ENCODE measurements around the gene TPSAB1. TPM values are rescaled to one million over a fixed set of nuclear protein-coding genes. Genes with fewer than 3 reads are reported as not detected.

Gene TPSAB1
- total and polyA plus RNA-seq, 10 of the 15 experiments (the other 5 are each of a cell fraction or from before 2014, with no cell fraction given) = 0.06 TPM; not detected in 9

DNA sequence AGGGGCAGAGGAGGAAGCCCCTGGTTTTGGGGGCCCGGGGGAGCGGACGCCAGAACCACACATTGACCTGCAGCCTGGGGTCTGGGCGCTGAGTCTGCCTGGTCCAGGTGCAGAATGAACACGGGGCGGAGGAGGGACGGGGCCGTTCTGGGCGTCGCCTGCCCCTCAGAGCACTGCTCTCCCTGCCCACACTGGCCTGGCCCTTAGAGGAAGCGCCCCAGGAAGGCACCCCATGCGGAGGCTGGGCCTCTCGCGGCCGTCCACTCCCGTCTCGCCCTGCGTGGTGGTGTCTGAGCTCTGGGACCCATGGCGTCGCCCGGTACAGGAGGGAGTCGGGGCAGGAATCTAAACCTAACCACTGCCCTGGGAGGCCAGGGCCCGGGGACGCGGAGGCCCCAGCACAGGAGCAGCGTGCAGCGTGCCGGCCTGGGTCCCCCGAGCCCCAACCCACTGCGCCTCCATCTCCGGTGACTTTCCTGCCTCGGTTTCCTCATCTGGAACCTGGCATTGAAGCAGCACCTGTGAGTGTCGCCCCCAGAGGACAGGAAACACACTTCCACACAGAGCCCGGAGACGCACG lies 19.7 kb downstream of the TPSAB1 start:
- in situ Hi-C loops (cut with MboI) (no loop called here), intact Hi-C loops (cut with micrococcal nuclease; ENCODE audit: unreplicated experiment) (no loop called here)
- Histone ChIP-seq H3K4me2 (ENCODE audit: control insufficient read depth, insufficient read depth) (no peak overlapping the region), H3K9ac (ENCODE audit: control insufficient read depth, insufficient read depth, low read length) (no peak overlapping the region), H4K20me1 (ENCODE audit: control insufficient read depth, insufficient read depth) (no peaks in the 10 kb centered on the region), H3K4me1 (ENCODE audit: control insufficient read depth, insufficient read depth, low read length) (no peaks in the 10 kb centered on the region), H3K27ac (ENCODE audit: control insufficient read depth, insufficient read depth) (no peak overlapping the region), H3K9me3 (replicated peaks; ENCODE audit: control insufficient read depth, insufficient read depth, low read length) (no peaks in the 10 kb centered on the region), H2AFZ (ENCODE audit: control insufficient read depth, low read depth, low read length) (no peak overlapping the region), H3K36me3 (ENCODE audit: control insufficient read depth in 2 of 2, insufficient read depth in 2 of 2, low read length in 1 of 2) (no peaks in the 10 kb centered on the region), H3K4me3 (no peak overlapping the region), H3K79me2 (ENCODE audit: control insufficient read depth, insufficient read depth, low read length) (no peaks in the 10 kb centered on the region), H3K27me3 (replicated peaks in 1 of 2; ENCODE audit: control insufficient read depth in 2 of 2, insufficient read depth in 2 of 2, low read length in 1 of 2) (no peaks in the 10 kb centered on the region; a peak in 1 of 4 replicates)
- DNase-seq (ENCODE audit: low read depth, low spot score) (no peak), FAIRE-seq (no peak), ATAC-seq (no peak)
- ChIA-PET RAD21 (ENCODE audit: unreplicated experiment) (no interaction called here), SMC1A (ENCODE audit: uncharacterized antibody, unreplicated experiment) (no interaction called here), CTCF (no interaction called here), POLR2A (no interaction called here)
- no TSS peak for BruUV-seq (replicated peaks)
- TF ChIP-seq BMI1 (IDR thresholded peaks at IDR 0.05; ENCODE audit: borderline replicate concordance) (no peak), SUPT20H (IDR thresholded peaks at IDR 0.05; ENCODE audit: borderline replicate concordance, control insufficient read depth, low read depth, low read length) (no peak), MXI1 (IDR thresholded peaks at IDR 0.05; ENCODE audit: low read depth, low read length) (no peak), MEF2A (IDR thresholded peaks at IDR 0.05; ENCODE audit: insufficient read depth, low read depth, low read length) (no peak), CHD1 (IDR thresholded peaks at IDR 0.05; ENCODE audit: low read depth, low read length) (no peak), CEBPZ (IDR thresholded peaks at IDR 0.05; ENCODE audit: low read depth, low read length) (no peak), SRF (IDR thresholded peaks at IDR 0.05; ENCODE audit: low read depth in 2 of 2, low read length in 2 of 2) (no peak), ZBTB4 (CRISPR knock-in tag; IDR thresholded peaks at IDR 0.05) (no peak), POLR2AphosphoS2 (IDR thresholded peaks at IDR 0.05; ENCODE audit: low read depth, low read length) (no peak), STAT1 (conservative IDR thresholded peaks at IDR 0.05) (no peak), MTA3 (IDR thresholded peaks at IDR 0.05; ENCODE audit: borderline replicate concordance, low read length) (no peak), ZBTB33 (IDR thresholded peaks at IDR 0.05) (no peak), HDAC2 (IDR thresholded peaks at IDR 0.05) (no peak)
- 45% methylated on average over 36 of the region's 36 CpGs for WGBS (ENCODE audit: insufficient coverage, insufficient replicate concordance, low lambda C conversion rate, missing lambda C conversion rate)

Data from GM12878 (cell line).